Choroid plexus epithelial cell (primary cell): Measurements from ENCODE around the gene ISLR.

Source experiments
- DNase-seq: peaks from one replicate; pipeline ENCODE4 v3.0.0-alpha.2; 2010; ENCODE audit warnings: low read depth
- H3K4me3 ChIP-seq: 2 replicates; pipeline ENCODE4 v1.5.1; 2011; ENCODE audit warnings: low read depth, mild to moderate bottlenecking, control low read depth, low read length, moderate library complexity
- TF ChIP-seq, protein P1 (sequence below): conservative IDR thresholded peaks from 2 replicates; pipeline ENCODE4 v1.5.1; 2011; ENCODE audit warnings: low read depth, mild to moderate bottlenecking, control low read depth, inconsistent platforms, low read length, moderate library complexity

Gene ISLR

DNA sequence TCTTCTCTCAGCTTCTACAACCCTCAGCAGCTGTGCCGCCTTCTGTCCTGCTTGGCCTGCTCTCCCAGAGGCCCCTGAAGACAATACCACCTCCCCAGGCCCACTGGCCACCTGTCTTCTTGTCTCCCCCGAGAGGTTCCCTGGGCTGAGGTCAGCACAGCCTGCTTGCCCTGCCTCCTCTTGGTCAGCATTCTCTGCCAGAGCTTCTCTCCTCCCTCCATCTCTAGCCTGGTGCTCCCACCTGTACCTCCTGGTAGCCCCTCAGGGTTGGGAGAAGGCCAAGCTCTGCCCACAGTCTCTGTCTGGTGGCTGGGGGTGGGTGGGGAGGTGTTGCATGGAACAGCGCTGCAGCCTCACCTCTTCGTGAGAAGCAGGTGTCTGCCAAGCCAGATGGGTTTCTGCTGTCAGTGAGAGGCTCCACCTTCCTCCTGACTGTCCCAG, 5.6 kb upstream of the ISLR start:
- DNase-seq, result no peak
- H3K4me3 ChIP-seq, result no peak overlapping the region
- TF ChIP-seq, protein P1, sequence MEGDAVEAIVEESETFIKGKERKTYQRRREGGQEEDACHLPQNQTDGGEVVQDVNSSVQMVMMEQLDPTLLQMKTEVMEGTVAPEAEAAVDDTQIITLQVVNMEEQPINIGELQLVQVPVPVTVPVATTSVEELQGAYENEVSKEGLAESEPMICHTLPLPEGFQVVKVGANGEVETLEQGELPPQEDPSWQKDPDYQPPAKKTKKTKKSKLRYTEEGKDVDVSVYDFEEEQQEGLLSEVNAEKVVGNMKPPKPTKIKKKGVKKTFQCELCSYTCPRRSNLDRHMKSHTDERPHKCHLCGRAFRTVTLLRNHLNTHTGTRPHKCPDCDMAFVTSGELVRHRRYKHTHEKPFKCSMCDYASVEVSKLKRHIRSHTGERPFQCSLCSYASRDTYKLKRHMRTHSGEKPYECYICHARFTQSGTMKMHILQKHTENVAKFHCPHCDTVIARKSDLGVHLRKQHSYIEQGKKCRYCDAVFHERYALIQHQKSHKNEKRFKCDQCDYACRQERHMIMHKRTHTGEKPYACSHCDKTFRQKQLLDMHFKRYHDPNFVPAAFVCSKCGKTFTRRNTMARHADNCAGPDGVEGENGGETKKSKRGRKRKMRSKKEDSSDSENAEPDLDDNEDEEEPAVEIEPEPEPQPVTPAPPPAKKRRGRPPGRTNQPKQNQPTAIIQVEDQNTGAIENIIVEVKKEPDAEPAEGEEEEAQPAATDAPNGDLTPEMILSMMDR, result no peak

DNA sequence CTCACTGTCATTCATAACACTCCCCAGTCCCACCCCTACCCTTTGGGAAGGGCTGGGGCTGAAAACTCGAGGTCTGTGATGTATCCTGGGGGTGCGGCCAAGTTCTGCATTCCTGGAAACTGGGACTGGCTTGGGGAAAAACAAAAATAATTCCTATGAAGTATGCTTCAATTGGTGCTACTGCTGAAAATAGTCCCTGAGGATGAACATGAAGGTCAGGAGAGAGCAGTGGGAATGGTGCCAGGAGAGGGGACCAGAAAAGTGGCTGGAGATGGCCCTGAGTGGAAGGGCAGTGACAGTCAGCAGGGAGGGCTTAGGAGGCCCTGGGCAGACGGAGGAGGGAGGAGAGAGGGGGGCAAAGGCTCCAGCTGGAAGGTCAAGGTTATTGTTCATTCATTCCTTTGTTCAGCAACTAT, 4.8 kb upstream of the ISLR start:
- H3K4me3 ChIP-seq, result no peak overlapping the region
- no peak for DNase-seq
- TF ChIP-seq, protein P1, result no peak

DNA sequence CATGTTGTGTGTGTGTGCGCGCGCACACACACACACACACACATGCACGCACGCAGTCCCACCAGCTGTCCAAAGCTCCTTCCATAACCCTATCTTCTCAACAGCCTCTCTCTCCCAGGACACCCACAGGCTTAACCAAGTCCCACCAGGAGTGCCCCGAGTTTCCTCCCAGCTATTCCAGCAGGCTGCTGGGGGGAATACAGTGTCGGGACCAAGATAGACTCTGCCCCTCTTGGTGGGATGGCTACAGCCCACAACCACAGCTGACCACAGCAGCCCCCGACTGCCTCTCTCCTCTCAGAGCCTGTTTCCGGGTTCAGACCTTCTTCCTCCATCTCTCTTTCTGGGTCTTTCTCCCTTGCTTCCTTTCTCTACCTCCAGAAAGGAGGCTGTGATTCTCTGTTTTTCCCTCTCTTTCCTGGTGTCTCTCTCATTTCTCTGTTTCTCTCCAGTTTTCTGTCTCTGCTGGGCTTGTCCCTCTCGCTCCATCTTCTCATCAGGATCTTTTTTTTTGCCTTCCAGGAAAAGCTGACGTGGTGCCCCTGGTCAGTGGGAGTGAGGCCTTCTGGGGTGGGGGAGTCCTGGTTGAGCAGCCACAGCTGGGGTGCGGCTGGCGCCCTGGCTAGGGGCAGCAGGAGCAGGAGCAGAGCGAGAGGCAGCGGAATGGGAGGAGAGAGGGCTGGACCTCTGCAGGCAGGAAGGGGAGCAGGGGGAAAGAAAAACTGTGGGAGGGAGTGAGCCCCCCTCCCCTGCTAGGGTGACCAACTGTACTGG, 3.3 kb upstream of the ISLR start:
- TF ChIP-seq, protein P1, result no peak
- no peak overlapping the region for H3K4me3 ChIP-seq
- no peak for DNase-seq

- no peak overlapping the region for H3K4me3 ChIP-seq
- TF ChIP-seq, protein P1, result no peak
- no peak for DNase-seq
Observed at GRCh38 chr15:74170875-74171578, 2.5 kb upstream of the ISLR start.

DNA sequence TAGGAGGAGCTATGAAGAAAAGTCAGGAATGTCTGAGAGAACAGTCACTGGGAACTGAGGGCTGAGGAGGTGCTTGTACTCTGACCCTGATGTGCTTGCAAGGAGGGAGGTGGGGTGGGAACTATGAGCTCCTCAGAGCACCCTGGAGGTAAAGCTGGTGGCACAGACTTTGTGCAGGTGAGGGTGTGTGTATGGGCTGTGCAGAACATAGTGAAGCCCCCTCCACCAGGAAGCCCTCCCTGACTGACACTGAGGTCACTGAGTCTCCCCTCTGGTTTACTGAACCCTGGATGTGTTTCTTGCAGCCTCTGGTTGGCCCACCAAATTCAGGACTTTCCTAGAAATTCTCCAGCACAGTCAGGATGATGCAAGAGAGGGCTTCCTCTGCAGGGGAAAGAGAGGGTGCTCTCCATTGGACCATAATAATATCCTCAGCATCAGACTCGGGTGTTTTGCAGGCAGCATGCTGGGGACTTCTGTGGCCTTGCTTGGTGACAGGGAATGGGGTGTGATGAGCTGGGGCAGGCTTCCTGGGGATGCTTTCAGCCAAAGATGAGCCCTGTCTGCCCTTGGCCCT, 1.5 kb upstream of the ISLR start:
- DNase-seq, result no peak
- TF ChIP-seq, protein P1, result no peak
- no peak overlapping the region for H3K4me3 ChIP-seq

DNA sequence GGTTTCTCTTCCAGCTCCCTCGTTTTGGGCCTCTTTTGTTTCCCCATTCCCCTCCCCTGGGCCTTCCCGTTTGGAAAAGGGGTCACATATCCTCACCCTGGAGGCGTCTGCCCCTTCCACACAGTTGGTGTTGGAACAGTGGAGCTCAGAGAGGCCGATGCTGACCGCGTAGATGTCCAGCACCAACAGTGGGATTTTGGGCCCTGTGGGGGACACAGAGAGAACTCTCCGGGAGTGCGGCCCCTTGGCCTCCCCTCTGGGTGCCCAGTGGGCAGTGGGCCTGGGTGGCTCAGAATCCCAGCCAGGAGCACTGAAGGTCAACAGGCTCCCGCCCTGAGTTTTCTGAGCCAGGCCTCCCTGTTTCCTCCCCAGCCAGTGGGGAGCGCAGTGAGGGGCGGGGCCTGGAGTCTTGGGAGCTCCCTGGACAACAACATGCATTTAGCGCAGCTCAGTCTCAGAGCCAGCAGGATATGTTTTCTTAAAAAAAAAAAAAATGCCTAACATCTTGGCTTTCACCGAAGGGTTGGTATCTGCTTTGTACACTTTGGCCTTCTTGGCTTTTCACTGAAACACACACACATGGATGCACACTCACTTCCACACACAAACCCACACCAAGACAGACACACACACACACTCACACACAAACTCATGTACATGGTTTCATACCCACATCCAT, 670 bp upstream of the ISLR start:
- DNase-seq, result peak; percentile 89
- no peak overlapping the region for H3K4me3 ChIP-seq
- TF ChIP-seq, protein P1, result peak; percentile 24
